Liver (tissue), 2 donors: ENCODE measurements around the gene RBM5.

Experiments
- CTCF ChIP-seq: fragments of 150-350 bp; IDR thresholded peaks from 2 replicates; pipeline ENCODE4 v1.5.1; 2017; ENCODE audit warnings: improper control_type of control experiment, low read depth, low read length; ENCODE audit not compliant: missing input control
- YY1 ChIP-seq: IDR thresholded peaks from 2 replicates; pipeline ENCODE4 v1.6.1; 2016; ENCODE audit warnings: antibody characterized with exemption, mild to moderate bottlenecking
- donor health status: healthy.

- TF ChIP-seq CTCF, result no peak
- no peak for TF ChIP-seq YY1
These were observed 31.8 kb downstream of the RBM5 start for GRCh38 chr3:50120364-50121071.
